ENCODE measurements around the gene R3HDML.

GRCh38 chr20:44400671-44400969 lies 63.8 kb downstream of the R3HDML start:
- TF ChIP-seq, protein P1, sequence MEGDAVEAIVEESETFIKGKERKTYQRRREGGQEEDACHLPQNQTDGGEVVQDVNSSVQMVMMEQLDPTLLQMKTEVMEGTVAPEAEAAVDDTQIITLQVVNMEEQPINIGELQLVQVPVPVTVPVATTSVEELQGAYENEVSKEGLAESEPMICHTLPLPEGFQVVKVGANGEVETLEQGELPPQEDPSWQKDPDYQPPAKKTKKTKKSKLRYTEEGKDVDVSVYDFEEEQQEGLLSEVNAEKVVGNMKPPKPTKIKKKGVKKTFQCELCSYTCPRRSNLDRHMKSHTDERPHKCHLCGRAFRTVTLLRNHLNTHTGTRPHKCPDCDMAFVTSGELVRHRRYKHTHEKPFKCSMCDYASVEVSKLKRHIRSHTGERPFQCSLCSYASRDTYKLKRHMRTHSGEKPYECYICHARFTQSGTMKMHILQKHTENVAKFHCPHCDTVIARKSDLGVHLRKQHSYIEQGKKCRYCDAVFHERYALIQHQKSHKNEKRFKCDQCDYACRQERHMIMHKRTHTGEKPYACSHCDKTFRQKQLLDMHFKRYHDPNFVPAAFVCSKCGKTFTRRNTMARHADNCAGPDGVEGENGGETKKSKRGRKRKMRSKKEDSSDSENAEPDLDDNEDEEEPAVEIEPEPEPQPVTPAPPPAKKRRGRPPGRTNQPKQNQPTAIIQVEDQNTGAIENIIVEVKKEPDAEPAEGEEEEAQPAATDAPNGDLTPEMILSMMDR (optimal IDR thresholded peaks at IDR 0.05 in 1 of 3, IDR thresholded peaks at IDR 0.05 in 1 of 3, conservative IDR thresholded peaks at IDR 0.05 in 1 of 3; ENCODE audit: extremely low read depth in 1 of 3, insufficient read depth in 2 of 3, low read length in 3 of 3), result no peak
- no peak for TF ChIP-seq EZH2 (IDR thresholded peaks at IDR 0.05; ENCODE audit: low read length)
